GM19025 (cell line): ENCODE data around the gene STUB1.

ENCODE experiments used
- ATAC-seq: cut with Tn5 transposase; IDR thresholded peaks from one replicate; pipeline ENCODE4 v1.9.1; 2021; ENCODE audit warnings: mild to moderate bottlenecking, low read depth, moderate library complexity; ENCODE audit not compliant: unreplicated experiment

The STUB1 gene

GRCh38 chr16:692356-693108 lies 12.3 kb downstream of the STUB1 start:
- no peak for ATAC-seq

GRCh38 chr16:693364-693763 lies 13.2 kb downstream of the STUB1 start:
- no peak for ATAC-seq

- ATAC-seq: no peak
Observed at GRCh38 chr16:693766-694165, 13.6 kb downstream of the STUB1 start.

GRCh38 chr16:694187-694862 lies 14.1 kb downstream of the STUB1 start:
- no peak for ATAC-seq

GRCh38 chr16:694863-695354 lies 14.7 kb downstream of the STUB1 start:
- no peak for ATAC-seq

- no peak for ATAC-seq
Observed at GRCh38 chr16:695355-696089, 15.3 kb downstream of the STUB1 start.

- no peak for ATAC-seq
Observed at GRCh38 chr16:698911-699671, 18.9 kb downstream of the STUB1 start.

- no peak for ATAC-seq
Observed at GRCh38 chr16:700684-701584, 20.7 kb downstream of the STUB1 start.

GRCh38 chr16:702341-702740 lies 22.1 kb downstream of the STUB1 start:
- ATAC-seq: no peak

- no peak for ATAC-seq
Observed at GRCh38 chr16:703406-703805, 23.2 kb downstream of the STUB1 start.

- ATAC-seq: no peak
Observed at GRCh38 chr16:704047-704446, 23.8 kb downstream of the STUB1 start.

- ATAC-seq: no peak
Observed at GRCh38 chr16:704552-705380, 24.6 kb downstream of the STUB1 start.

GRCh38 chr16:705431-706188 lies 25.4 kb downstream of the STUB1 start, which contains the start of gene FBXL16:
Gene FBXL16, minus strand, starts transcription at chr16:705801. Its CDS starts 8,396 bp downstream, at chr16:697405.
- ATAC-seq: no peak

- no peak for ATAC-seq
Observed at GRCh38 chr16:706189-707061, 26.2 kb downstream of the STUB1 start.

GRCh38 chr16:707062-707538 lies 26.9 kb downstream of the STUB1 start:
- no peak for ATAC-seq

GRCh38 chr16:708019-708418 lies 27.8 kb downstream of the STUB1 start:
- no peak for ATAC-seq

GRCh38 chr16:708959-709358 lies 28.7 kb downstream of the STUB1 start:
- no peak for ATAC-seq
